HFF-Myc (cell line): ENCODE data around the gene DBI.
"Not testable (repeated sequence)": the region's sequence is repeated elsewhere in the genome, so short reads cannot be mapped to it uniquely, and the experiment has no call there.

Source experiments
- DNase-seq: peaks from one replicate; pipeline ENCODE4 v3.0.0-alpha.2; 2011; ENCODE audit warnings: low read depth; ENCODE audit errors: extremely low read depth
- H3K4me3 ChIP-seq: replicated peaks from 2 replicates; pipeline ENCODE4 v1.5.1; 2011; ENCODE audit warnings: low read depth, mild to moderate bottlenecking, control low read depth, low read length
- CTCF ChIP-seq: IDR thresholded peaks from 2 replicates; pipeline ENCODE4 v1.5.1; 2012; ENCODE audit warnings: mild to moderate bottlenecking, low read depth, low read length, control low read depth; ENCODE audit errors: missing control alignments

Gene DBI

GRCh38 chr2:119393971-119394748 lies 27.4 kb downstream of the DBI start:
- DNase-seq, result no peak
- H3K4me3 ChIP-seq, result no peak overlapping the region
- no peak for TF ChIP-seq CTCF

- DNase-seq, result no peak
- TF ChIP-seq CTCF, result no peak
- H3K4me3 ChIP-seq, result no peak overlapping the region
Observed at GRCh38 chr2:119397196-119397595, 30.4 kb downstream of the DBI start.

DNA sequence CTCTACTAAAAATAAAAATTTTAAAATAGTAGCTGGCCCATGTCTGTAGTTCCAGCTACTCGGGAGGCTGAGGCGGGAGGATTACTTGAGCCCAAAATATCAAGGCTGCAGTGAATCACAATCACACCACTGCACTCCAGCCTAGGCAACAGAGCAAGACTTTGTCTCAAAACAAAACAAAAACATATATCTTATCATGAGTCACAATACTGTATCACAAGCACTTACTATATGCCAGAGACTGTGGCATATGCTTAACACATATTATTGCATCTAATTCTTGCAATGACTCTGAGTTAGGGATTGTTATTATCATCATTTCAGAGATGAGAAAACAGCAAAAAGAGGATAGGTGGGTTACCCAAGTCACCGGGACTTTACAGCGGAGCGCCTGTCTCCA lies 35.3 kb downstream of the DBI start:
- no peak for DNase-seq
- no peak for TF ChIP-seq CTCF
- H3K4me3 ChIP-seq, result no peak overlapping the region

DNA sequence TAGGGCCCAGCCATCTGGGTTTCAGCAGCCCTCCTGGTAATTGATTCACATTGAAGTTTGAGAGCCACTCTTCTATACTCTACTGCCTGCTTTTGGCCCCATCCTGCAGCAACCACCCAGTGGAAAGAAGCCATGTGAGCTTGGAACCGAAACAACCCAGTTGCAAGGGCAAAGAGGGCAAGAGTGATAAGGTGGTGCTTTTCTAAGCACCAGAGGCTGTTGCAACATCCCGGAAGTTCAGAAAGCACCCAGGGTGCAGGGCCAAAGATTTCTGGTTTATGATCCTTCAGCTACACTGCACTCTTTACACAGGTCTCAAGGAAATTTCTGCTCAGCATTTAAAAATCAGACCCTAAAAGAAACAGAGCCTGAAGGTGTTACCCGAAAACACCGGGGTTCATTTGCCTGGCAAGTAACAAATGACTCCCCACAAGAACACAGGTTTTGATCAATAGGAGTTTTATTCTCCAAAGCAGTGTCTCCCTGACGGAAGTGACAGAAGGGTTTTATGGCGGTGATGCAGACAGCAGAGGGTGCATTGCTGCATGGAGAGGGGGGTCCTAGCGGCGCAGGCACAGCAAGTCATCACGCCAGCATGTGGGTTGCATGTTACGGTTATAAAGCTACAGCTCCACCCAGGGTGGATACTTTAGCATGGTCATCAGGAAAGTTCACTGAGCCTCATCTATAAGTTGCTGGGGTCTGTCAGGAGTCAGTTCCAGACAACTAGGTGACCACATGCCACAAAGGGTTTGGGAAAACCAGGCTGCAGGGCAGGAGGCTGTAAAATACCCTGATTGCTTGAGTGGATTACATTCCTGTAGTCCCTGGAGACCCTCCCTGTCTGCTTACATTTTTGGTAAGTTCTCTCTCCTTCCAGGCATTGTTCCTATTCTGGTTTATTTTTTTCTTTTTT lies 36.1 kb downstream of the DBI start:
- H3K4me3 ChIP-seq, result no peak overlapping the region
- no peak for TF ChIP-seq CTCF
- no peak for DNase-seq

DNA sequence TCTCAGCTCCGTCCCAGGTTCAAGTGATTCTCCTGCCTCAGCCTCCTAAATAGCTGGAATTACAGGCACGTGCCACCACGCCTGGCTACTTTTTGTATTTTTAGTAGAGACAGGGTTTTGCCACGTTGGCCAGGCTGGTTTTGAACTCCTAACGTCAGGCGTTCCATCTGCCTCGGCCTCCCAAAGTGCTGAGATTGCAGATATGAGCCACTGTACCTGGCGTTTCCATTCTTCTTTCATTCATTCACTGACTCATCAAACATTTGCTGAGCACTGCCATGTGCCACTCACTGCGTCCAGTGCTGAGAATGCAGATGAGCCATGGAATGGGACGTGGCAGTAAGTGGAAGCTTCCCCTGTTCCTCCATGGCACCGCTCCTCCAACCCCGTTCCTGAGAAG lies 36.8 kb downstream of the DBI start:
- H3K4me3 ChIP-seq, DNase-seq: not testable (repeated sequence)

GRCh38 chr2:119405151-119405550 lies 38.4 kb downstream of the DBI start:
- no peak for DNase-seq
- no peak for TF ChIP-seq CTCF
- no peak overlapping the region for H3K4me3 ChIP-seq
